HEK293 (cell line): ENCODE measurements around the gene WWC1.
"Not testable (repeated sequence)": the region's sequence is repeated elsewhere in the genome, so short reads cannot be mapped to it uniquely, and the experiment has no call there.

Experiments
- CTCF ChIA-PET: fragments of 350-600 bp; formaldehyde crosslinking; extraction: SDS; loops from one replicate; lab custom pipeline; 2021; ENCODE audit warnings: antibody characterized with exemption; lab: Yijun Ruan, JAX
- POLR2A ChIA-PET: fragments of 300-600 bp; formaldehyde crosslinking; extraction: SDS; loops from one replicate; lab custom pipeline; 2020; ENCODE audit warnings: antibody characterized with exemption, inconsistent platforms; lab: Yijun Ruan, JAX
- H3K27ac ChIP-seq: fragments of 200-500 bp; sonication (Bioruptor generic); 2 replicates; pipeline ENCODE4 v1.5.1; 2014; ENCODE audit warnings: low read depth, low read length, control low read depth, inconsistent platforms; ENCODE audit errors: extremely low read depth
- H3K36me3 ChIP-seq, 2 experiments: fragments of 200-500 bp in 1 of 2; sonication (Bioruptor generic) in 1 of 2; 1 replicate in 1 of 2; 2 replicates in 1 of 2; pipeline ENCODE4 v1.5.1; 2014 to 2017; ENCODE audit warnings: inconsistent platforms in 2 of 2, low read length in 2 of 2; ENCODE audit not compliant: control insufficient read depth in 2 of 2, insufficient read depth in 1 of 2
- H3K4me1 ChIP-seq: fragments of 200-500 bp; sonication (Bioruptor generic); 2 replicates; pipeline ENCODE4 v1.5.1; 2014; ENCODE audit warnings: mild to moderate bottlenecking, low read length, inconsistent platforms; ENCODE audit not compliant: control insufficient read depth, insufficient read depth
- H3K4me3 ChIP-seq: 2 replicates; pipeline ENCODE4 v1.5.1; 2011; ENCODE audit warnings: low read depth, mild to moderate bottlenecking, control low read depth, low read length, moderate library complexity
- H3K9me3 ChIP-seq: fragments of 200-500 bp; sonication (Bioruptor generic); 2 replicates; pipeline ENCODE4 v1.5.1; 2014; ENCODE audit warnings: low read depth, low read length, inconsistent platforms; ENCODE audit not compliant: control insufficient read depth, insufficient read depth
- AEBP2 ChIP-seq: fragments of 450-650 bp; formaldehyde crosslinking; IDR thresholded peaks from 2 replicates; pipeline ENCODE4 v1.5.1; 2016; ENCODE audit warnings: missing biosample characterization, missing genetic modification characterization, borderline replicate concordance
- EGR2 ChIP-seq: fragments of 450-650 bp; formaldehyde crosslinking; IDR thresholded peaks from 2 replicates; pipeline ENCODE4 v1.5.1; 2016; ENCODE audit warnings: low read depth, missing biosample characterization, missing genetic modification characterization
- GFI1B ChIP-seq: fragments of 450-650 bp; formaldehyde crosslinking; IDR thresholded peaks from 2 replicates; pipeline ENCODE4 v1.5.1; 2016; ENCODE audit warnings: missing biosample characterization, missing genetic modification characterization
- MYNN ChIP-seq: fragments of 450-650 bp; formaldehyde crosslinking; IDR thresholded peaks from 2 replicates; pipeline ENCODE4 v1.5.1; 2016; ENCODE audit warnings: missing biosample characterization, missing genetic modification characterization, borderline replicate concordance
- OVOL3 ChIP-seq: fragments of 450-650 bp; formaldehyde crosslinking; IDR thresholded peaks from 2 replicates; pipeline ENCODE4 v1.5.1; 2016; ENCODE audit warnings: missing biosample characterization, missing genetic modification characterization
- REST ChIP-seq: fragments of 450-650 bp; formaldehyde crosslinking; IDR thresholded peaks from 2 replicates; pipeline ENCODE4 v1.5.1; 2016; ENCODE audit warnings: missing biosample characterization, missing genetic modification characterization
- YY2 ChIP-seq: fragments of 450-650 bp; formaldehyde crosslinking; IDR thresholded peaks from 2 replicates; pipeline ENCODE4 v1.5.1; 2016; ENCODE audit warnings: missing biosample characterization, missing genetic modification characterization
- ZBTB21 ChIP-seq: fragments of 450-650 bp; formaldehyde crosslinking; IDR thresholded peaks from 2 replicates; pipeline ENCODE4 v1.5.1; 2017; ENCODE audit warnings: missing biosample characterization, missing genetic modification characterization
- ZFHX2 ChIP-seq: fragments of 450-650 bp; formaldehyde crosslinking; conservative IDR thresholded peaks from 2 replicates; pipeline ENCODE4 v1.5.1; 2016; ENCODE audit warnings: missing biosample characterization, missing genetic modification characterization
- ZNF138 ChIP-seq: fragments of 450-650 bp; formaldehyde crosslinking; IDR thresholded peaks from 2 replicates; pipeline ENCODE4 v1.5.1; 2016; ENCODE audit warnings: missing biosample characterization, missing genetic modification characterization, borderline replicate concordance
- ZNF140 ChIP-seq: fragments of 450-650 bp; formaldehyde crosslinking; IDR thresholded peaks from 2 replicates; pipeline ENCODE4 v1.5.1; 2016; ENCODE audit warnings: missing biosample characterization, missing genetic modification characterization
- ZNF292 ChIP-seq: fragments of 450-650 bp; formaldehyde crosslinking; IDR thresholded peaks from 2 replicates; pipeline ENCODE4 v1.5.1; 2016; ENCODE audit warnings: low read depth, missing biosample characterization, missing genetic modification characterization, borderline replicate concordance
- ZNF341 ChIP-seq: fragments of 450-650 bp; formaldehyde crosslinking; IDR thresholded peaks from 2 replicates; pipeline ENCODE4; 2016; ENCODE audit warnings: low read depth, missing biosample characterization, missing genetic modification characterization
- ZNF394 ChIP-seq: fragments of 450-650 bp; formaldehyde crosslinking; IDR thresholded peaks from 2 replicates; pipeline ENCODE4 v1.5.1; 2016; ENCODE audit warnings: missing biosample characterization, missing genetic modification characterization, mild to moderate bottlenecking, moderate library complexity, borderline replicate concordance
- ZNF404 ChIP-seq: fragments of 450-650 bp; formaldehyde crosslinking; IDR thresholded peaks from 2 replicates; pipeline ENCODE4 v1.5.1; 2017; ENCODE audit warnings: missing biosample characterization, missing genetic modification characterization
- ZNF426 ChIP-seq: fragments of 450-650 bp; formaldehyde crosslinking; IDR thresholded peaks from 2 replicates; pipeline ENCODE4 v1.5.1; 2017; ENCODE audit warnings: missing biosample characterization, missing genetic modification characterization, mild to moderate bottlenecking, inconsistent platforms, moderate library complexity
- ZNF530 ChIP-seq: fragments of 450-650 bp; formaldehyde crosslinking; IDR thresholded peaks from 2 replicates; pipeline ENCODE4 v1.5.1; 2016; ENCODE audit warnings: low read depth, missing biosample characterization, missing genetic modification characterization
- ZNF555 ChIP-seq: fragments of 450-650 bp; formaldehyde crosslinking; conservative IDR thresholded peaks from 2 replicates; pipeline ENCODE4 v1.5.1; 2017; ENCODE audit warnings: missing biosample characterization, mild to moderate bottlenecking, missing genetic modification characterization, inconsistent platforms
- ZNF580 ChIP-seq: fragments of 450-650 bp; formaldehyde crosslinking; IDR thresholded peaks from 2 replicates; pipeline ENCODE4 v1.5.1; 2016; ENCODE audit warnings: missing biosample characterization, missing genetic modification characterization
- ZNF629 ChIP-seq: fragments of 450-650 bp; formaldehyde crosslinking; IDR thresholded peaks from 2 replicates; pipeline ENCODE4 v1.5.1; 2017; ENCODE audit warnings: missing biosample characterization, missing genetic modification characterization
- ZNF654 ChIP-seq: fragments of 450-650 bp; formaldehyde crosslinking; IDR thresholded peaks from 2 replicates; pipeline ENCODE4 v1.5.1; 2016; ENCODE audit warnings: low read depth, missing biosample characterization, missing genetic modification characterization
- ZNF791 ChIP-seq: fragments of 450-650 bp; formaldehyde crosslinking; IDR thresholded peaks from 2 replicates; pipeline ENCODE4 v1.5.1; 2016; ENCODE audit warnings: missing biosample characterization, missing genetic modification characterization
- ZXDB ChIP-seq: fragments of 450-650 bp; formaldehyde crosslinking; IDR thresholded peaks from 2 replicates; pipeline ENCODE4 v1.5.1; 2016; ENCODE audit warnings: missing biosample characterization, missing genetic modification characterization
- TF ChIP-seq, protein P1 (sequence below): fragments of 450-650 bp; formaldehyde crosslinking; IDR thresholded peaks from 2 replicates; pipeline ENCODE4 v1.5.1; 2016; ENCODE audit warnings: missing biosample characterization, missing genetic modification characterization
- TF ChIP-seq, protein P2 (sequence below): fragments of 450-650 bp; formaldehyde crosslinking; conservative IDR thresholded peaks from 2 replicates; pipeline ENCODE4 v1.5.1; 2016; ENCODE audit warnings: low read depth, missing biosample characterization, missing genetic modification characterization

Gene WWC1

GRCh38 chr5:168286386-168286785 lies 5.1 kb upstream of the WWC1 start:
- ChIA-PET CTCF (interaction anchor here (0.6 to 2.1 kb wide), 2 partner anchors 9 to 17 kb away, joined by 3 to 8 read pairs; no protein-coding TSS in a partner anchor), POLR2A (no interaction called here)
- TF ChIP-seq GFI1B = 0 out of 2 replicates have a peak, but pooled peaks have one; percentile 28
- peak; percentile 71 for TF ChIP-seq ZFHX2
- TF ChIP-seq MYNN (tag by site-specific recombination) = no peak
- peak; percentile 86 for TF ChIP-seq EGR2 (tag by site-specific recombination)
- TF ChIP-seq YY2 (tag by site-specific recombination) = no peak
- TF ChIP-seq ZNF341 (tag by site-specific recombination) = peak; percentile 57; the same call in 1 of the 2 replicates
- peaks cover 3% of the 10 kb centered on the region; the same call in 1 of the 2 replicates for H3K4me1 ChIP-seq
- H3K27ac ChIP-seq = no peak overlapping the region
- no peaks in the 10 kb centered on the region for H3K9me3 ChIP-seq
- H3K36me3 ChIP-seq = no peaks in the 10 kb centered on the region
- H3K4me3 ChIP-seq = no peak overlapping the region

GRCh38 chr5:168286863-168287262 lies 4.6 kb upstream of the WWC1 start:
- CTCF ChIA-PET = interaction anchor here (0.6 to 2.1 kb wide), 2 partner anchors 9 to 17 kb away, joined by 3 to 8 read pairs; no protein-coding TSS in a partner anchor
- H3K27ac ChIP-seq, H3K4me1 ChIP-seq, H3K4me3 ChIP-seq, H3K36me3 ChIP-seq, H3K9me3 ChIP-seq, POLR2A ChIA-PET: not testable (repeated sequence)
- TF ChIP-seq ZNF580 (tag by site-specific recombination) (peak; percentile 64), ZNF404 (0 out of 2 replicates have a peak, but pooled peaks have one; percentile 65), ZNF138 (peak; percentile 84; the same call in 1 of the 2 replicates), ZNF140 (tag by site-specific recombination) (peak; percentile 86), ZNF426 (tag by site-specific recombination) (peak; percentile 92), ZBTB21 (peak; percentile 50; the same call in 1 of the 2 replicates), REST (tag by site-specific recombination) (peak; percentile 80), AEBP2 (tag by site-specific recombination) (0 out of 2 replicates have a peak, but pooled peaks have one; percentile 65), OVOL3 (tag by site-specific recombination) (peak; percentile 73; the same call in 1 of the 2 replicates), ZNF654 (tag by site-specific recombination) (peak; percentile 41), ZNF292 (peak; percentile 79; the same call in 1 of the 2 replicates), ZNF629 (tag by site-specific recombination) (peak; percentile 61), ZNF555 (tag by site-specific recombination) (peak; percentile 89), ZNF394 (tag by site-specific recombination) (peak; percentile 96), ZNF791 (tag by site-specific recombination) (peak; percentile 82; the same call in 1 of the 2 replicates), ZXDB (tag by site-specific recombination) (peak; percentile 78), ZNF530 (tag by site-specific recombination) (peak; percentile 77; the same call in 1 of the 2 replicates)
- TF ChIP-seq, protein P1, sequence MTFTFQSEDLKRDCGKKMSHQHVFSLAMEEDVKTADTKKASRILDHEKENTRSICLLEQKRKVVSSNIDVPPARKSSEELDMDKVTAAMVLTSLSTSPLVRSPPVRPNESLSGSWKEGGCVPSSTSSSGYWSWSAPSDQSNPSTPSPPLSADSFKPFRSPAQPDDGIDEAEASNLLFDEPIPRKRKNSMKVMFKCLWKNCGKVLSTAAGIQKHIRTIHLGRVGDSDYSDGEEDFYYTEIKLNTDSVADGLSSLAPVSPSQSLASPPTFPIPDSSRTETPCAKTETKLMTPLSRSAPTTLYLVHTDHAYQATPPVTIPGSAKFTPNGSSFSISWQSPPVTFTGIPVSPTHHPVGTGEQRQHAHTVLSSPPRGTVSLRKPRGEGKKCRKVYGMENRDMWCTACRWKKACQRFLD (tag by site-specific recombination) = 0 out of 2 replicates have a peak, but pooled peaks have one; percentile 29
- TF ChIP-seq, protein P2, sequence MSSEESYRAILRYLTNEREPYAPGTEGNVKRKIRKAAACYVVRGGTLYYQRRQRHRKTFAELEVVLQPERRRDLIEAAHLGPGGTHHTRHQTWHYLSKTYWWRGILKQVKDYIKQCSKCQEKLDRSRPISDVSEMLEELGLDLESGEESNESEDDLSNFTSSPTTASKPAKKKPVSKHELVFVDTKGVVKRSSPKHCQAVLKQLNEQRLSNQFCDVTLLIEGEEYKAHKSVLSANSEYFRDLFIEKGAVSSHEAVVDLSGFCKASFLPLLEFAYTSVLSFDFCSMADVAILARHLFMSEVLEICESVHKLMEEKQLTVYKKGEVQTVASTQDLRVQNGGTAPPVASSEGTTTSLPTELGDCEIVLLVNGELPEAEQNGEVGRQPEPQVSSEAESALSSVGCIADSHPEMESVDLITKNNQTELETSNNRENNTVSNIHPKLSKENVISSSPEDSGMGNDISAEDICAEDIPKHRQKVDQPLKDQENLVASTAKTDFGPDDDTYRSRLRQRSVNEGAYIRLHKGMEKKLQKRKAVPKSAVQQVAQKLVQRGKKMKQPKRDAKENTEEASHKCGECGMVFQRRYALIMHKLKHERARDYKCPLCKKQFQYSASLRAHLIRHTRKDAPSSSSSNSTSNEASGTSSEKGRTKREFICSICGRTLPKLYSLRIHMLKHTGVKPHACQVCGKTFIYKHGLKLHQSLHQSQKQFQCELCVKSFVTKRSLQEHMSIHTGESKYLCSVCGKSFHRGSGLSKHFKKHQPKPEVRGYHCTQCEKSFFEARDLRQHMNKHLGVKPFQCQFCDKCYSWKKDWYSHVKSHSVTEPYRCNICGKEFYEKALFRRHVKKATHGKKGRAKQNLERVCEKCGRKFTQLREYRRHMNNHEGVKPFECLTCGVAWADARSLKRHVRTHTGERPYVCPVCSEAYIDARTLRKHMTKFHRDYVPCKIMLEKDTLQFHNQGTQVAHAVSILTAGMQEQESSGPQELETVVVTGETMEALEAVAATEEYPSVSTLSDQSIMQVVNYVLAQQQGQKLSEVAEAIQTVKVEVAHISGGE (tag by site-specific recombination) = peak; percentile 86
